Globus pallidus (tissue), 1 donor: ENCODE measurements around the gene ARHGEF10L.

Source experiments
- DNase-seq: peaks from one replicate; pipeline ENCODE4 v3.0.0-alpha.2; 2015; ENCODE audit warnings: low spot score

ARHGEF10L gene

DNA sequence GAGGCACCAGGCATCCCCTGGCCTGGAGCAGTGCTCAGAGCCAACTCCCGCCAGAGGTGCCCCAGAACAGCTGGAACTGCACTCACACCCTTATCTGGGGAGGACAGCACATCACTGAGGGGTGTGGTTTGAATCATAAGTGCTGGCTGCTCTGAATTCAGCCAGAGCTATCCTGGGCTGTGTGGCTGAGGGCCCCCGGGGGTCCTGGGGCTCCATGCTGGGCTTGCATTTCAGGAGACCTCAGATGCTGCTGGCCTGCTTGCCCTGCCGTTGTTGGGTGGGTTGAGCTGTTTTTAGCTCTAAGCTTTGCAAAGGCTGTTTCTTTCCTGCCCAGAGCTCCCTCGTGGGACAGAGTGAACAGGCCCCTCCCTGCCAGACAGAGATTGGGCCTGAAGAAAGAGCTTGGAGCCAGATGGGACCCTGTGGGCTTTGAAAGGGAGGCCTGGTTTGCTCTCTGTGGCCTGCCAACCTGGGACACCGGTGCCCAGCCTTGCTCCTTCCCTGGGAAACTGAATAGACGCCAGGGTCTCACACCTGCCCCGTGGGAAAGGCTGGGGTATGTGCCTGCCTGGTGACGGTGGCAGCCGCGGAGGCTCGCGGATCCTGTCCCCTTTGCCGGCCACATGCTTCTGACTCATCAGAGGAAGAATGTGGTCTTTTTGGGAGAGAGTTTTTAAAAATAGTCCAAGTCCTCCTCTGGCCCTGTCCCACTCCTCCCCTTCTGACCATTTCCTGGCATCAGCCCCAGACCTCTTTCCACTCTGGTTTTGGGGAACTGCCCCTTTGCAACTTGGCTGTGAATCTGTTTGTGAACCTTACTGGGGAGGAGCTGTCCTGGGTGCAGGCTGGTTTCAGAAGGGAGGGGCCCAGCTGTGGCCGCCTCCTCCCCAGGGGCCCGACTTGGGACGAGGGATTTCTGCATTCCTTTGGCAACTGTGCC lies 30.0 kb downstream of the ARHGEF10L start:
- DNase-seq: peak; percentile 82

DNA sequence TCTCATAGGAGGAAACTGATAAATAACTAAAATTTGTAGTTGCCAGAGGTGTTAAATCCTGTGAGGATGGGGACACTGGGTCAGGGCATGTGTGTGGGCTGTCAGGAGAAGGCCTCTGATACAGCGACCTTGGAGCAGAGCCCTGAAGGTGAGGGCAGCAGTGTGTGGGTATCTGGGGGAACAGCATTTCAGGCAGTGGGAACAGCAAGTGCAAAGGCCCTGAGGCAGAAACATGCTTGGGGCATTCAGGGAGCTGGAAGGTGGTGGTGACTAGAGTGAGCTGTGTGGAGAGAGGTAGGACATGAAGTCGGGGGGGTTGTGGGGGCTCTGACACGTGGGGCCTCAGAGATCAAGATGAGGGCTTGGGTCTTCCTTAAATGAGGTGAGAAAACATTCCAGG lies 30.7 kb downstream of the ARHGEF10L start:
- no peak for DNase-seq

- no peak for DNase-seq
Observed at GRCh38 chr1:17572264-17572985, 32.9 kb downstream of the ARHGEF10L start.

- peak; percentile 73 for DNase-seq
Observed at GRCh38 chr1:17573518-17574041, 34.1 kb downstream of the ARHGEF10L start.

- no peak for DNase-seq
Observed at GRCh38 chr1:17574516-17574915, 35.0 kb downstream of the ARHGEF10L start.

GRCh38 chr1:17575797-17576518 lies 36.5 kb downstream of the ARHGEF10L start:
- DNase-seq: no peak

GRCh38 chr1:17576519-17576853 lies 37.0 kb downstream of the ARHGEF10L start:
- no peak for DNase-seq

DNA sequence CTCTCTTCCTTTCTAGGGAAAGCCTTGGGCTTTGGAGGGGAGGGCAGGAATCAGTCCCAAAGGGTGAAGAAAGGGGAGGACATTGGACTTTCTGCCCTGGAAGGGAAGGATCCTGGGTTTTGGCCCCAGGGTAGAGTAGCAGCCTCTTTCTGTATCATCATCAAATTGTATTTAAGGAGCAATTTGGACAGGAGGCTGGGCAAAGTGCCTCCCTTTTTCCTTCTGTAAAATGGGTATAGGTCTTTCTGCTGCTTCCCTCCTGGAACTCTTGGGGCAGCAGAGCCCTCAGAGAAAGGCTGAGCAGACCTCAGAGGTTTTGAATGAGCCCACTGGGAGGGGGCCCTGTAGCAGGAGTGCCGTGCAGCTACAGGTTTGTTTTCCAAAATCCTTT lies 38.4 kb downstream of the ARHGEF10L start:
- DNase-seq: no peak

DNA sequence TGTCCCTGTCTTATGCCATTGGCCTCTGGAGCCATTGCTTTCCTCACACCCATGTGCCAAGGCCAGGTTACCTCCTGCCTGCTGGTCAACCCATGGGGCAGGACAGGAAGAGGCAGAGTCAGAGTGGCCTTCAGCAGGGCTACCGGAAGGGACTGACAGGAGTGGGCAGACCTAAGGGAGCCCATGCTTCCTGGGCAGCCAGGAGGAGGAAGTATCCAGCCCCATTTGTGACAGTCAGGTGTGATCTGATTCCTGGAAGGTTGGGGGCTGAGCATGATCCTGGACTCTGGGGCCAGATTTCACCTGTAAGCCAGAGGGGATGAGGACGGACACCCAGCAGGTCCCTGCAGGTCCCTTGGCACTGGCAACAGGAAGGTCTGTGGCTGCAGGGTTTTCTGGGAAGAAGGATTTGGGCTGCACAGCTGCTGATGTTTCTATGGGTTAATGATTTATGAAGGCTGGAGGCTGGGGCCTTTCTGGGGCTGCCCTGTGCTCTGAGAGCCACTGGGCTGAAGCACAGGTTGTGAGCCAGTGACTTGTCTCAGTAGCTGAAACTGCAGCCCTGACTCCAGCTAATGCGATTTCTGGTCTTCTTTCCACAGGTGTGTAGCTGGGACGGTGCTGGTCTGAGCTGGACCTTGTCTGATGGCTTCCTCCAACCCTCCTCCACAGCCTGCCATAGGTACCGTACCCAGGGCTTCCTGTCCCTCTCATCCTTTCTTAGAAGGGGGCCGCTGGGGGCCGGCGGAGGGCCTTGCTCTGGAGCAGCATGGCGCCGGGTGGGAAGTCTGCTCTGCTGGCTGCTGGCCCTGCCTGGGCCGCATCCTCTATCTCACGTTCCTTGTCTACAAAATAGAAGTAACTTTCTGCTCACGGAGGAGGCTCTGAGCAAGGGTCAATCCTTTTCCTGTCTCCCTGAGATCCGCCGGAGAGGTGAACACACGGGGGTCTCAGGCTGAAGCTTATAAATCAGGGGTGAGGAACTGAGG lies 40.7 kb downstream of the ARHGEF10L start:
- DNase-seq: no peak

DNA sequence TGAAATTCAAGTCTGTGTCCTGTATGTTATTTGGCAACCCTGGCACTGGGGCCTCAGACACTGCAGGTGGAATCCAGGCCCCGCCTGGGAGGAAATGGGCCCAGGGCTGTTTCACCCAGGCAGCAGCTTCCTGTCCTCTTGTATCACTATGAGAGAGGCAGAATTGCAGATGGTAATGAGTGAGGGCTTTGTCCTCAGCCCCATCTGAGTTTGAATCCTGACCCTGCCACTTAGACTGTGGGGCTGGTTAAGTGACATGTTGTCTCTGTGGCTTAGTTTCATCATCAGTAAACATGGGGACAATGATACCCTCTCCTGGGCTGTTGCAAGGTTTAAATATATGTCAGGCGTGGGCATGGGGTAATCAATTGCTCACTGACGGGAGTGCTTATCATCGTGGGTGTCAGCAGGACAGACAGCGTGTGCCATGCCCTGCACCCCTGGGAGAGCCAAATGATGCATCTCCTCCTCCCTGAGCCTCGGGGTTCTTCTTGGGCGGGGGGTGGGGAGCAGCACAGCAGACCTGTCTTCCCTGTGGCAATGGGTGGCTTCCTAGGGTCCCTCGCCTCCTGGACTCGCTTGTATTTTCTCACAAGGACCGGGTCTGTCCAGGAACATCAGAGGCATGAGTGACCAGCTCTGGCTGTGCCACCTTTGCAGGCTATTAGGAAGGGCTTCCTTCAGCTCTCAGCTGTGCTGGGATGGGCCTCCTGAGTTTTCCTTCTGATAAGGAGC lies 42.1 kb downstream of the ARHGEF10L start:
- DNase-seq: no peak

DNA sequence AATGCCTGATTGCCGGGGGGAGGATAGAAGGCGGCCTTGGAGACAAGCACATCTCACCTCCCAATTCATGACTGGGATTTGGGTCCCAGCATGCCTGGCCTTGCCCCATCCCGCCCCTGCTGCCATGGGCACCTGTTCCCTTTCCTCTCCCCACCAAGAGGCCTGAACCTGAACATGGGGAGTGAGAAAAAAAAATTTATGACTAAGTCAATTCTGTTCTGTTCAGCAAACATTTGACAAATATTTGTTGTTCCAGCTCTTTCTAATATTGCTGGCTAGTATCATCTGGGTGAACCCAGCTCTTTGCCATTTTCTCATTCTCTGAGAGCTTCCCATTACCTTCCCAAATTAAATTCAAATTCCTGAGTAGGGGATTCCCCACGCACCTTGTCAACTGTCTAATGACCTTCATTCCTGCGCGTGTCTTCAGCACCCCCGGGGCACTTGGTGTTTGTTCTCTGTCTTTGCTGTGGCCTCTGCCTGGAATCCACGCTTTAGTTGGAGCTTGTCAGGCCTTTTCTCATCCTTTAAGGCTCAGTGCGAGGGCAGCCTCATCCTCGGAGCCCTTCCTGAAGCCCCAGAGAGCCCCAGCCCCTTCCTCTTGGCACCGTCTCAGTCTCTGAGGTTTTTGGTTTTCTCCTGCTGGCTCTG lies 42.8 kb downstream of the ARHGEF10L start:
- no peak for DNase-seq

- DNase-seq: no peak
Observed at GRCh38 chr1:17584539-17584938, 45.0 kb downstream of the ARHGEF10L start.

- DNase-seq: no peak
Observed at GRCh38 chr1:17585266-17585987, 45.9 kb downstream of the ARHGEF10L start.

DNA sequence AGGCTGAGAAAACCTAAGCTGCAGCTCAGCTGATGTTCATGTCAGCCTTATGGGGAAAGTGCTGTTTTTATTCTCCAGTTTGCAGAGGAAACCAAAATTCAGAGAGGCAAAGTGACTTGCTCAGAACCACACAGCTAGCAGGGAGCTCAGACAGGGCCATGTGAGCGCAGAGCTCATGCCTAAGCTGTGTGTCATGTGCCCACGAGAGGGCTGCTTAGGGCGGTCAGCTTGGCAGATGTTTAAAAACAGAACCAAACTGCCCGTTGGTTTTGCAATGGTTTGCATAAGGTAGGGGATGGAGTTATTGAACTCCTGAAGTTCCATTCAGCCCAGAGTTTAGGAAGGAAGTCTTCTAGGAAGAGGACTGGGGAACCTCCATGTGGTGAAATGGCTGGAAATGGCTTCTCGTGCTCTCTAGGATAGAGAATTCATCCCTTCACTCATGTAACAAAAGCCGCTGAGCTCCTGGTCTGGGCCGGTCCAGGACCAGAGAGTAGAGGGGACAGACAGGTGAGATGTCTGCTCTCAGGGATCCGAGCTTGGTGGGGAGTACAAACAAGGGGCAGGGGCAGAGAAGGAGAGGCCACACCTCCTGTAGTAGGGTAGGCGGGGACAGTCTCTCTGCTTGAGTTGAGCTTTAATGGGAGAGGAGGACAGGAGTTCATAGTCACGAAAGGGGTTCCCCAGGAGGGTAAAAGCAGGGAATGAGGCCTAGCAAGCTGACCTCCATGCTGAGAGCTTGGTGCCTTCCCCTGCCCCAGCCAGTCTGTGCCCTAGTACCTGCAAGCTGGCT lies 46.9 kb downstream of the ARHGEF10L start:
- DNase-seq: no peak

DNA sequence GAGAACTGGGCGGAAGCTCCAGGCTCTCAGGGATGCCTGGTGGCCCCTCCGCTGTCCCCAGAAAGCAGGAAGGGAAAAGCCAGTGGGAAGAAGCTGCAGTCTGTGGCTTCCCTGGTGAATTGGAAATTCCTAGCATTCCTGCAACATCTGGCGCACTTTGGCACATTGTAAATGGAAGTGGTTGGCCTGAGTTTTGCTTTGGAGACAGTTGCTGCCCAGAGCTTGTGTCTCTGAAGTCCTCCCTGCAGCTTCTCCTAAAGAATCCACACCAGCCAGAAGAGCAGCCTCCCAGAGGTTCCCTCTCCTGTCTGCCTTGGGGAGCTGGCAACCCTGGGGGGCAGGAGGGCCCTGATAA lies 48.2 kb downstream of the ARHGEF10L start:
- no peak for DNase-seq

GRCh38 chr1:17588048-17588871 lies 48.8 kb downstream of the ARHGEF10L start:
- no peak for DNase-seq

- no peak for DNase-seq
Observed at GRCh38 chr1:17591814-17592430, 52.4 kb downstream of the ARHGEF10L start.
